GM23338 (cell line): Measurements from ENCODE around the gene GPR108. TPM values are rescaled to one million over a fixed set of nuclear protein-coding genes. Genes with fewer than 3 reads are reported as not detected.

Source experiments
- ATAC-seq: fragments of 200-7000 bp; cut with Tn5 transposase; 3 replicates; pipeline ENCODE4 v1.9.1; 2020
- DNase-seq: peaks from one replicate; pipeline ENCODE4 v3.0.0-alpha.2; 2015; ENCODE audit warnings: low spot score
- H2AFZ ChIP-seq: fragments of 200-600 bp; sonication (generic); 2 replicates; pipeline ENCODE4 v1.8.0; 2016; ENCODE audit warnings: antibody characterized with exemption, mild to moderate bottlenecking, moderate library complexity
- H3F3A ChIP-seq: fragments of 200-600 bp; sonication (generic); replicated peaks from 2 replicates; pipeline ENCODE4 v1.8.0; 2017; ENCODE audit warnings: antibody characterized with exemption, mixed run types, low read depth
- H3K27ac ChIP-seq: fragments of 200-600 bp; sonication (generic); 2 replicates; pipeline ENCODE4 v1.6.1; 2016; ENCODE audit warnings: low read depth
- H3K27me3 ChIP-seq: fragments of 200-600 bp; sonication (generic); 2 replicates; pipeline ENCODE4 v1.8.0; 2016; ENCODE audit warnings: mild to moderate bottlenecking, mixed run types, moderate library complexity; ENCODE audit not compliant: insufficient read depth
- H3K36me3 ChIP-seq: fragments of 200-600 bp; sonication (generic); 2 replicates; pipeline ENCODE4 v1.8.0; 2016; ENCODE audit warnings: mild to moderate bottlenecking; ENCODE audit not compliant: insufficient read depth
- H3K4me1 ChIP-seq: fragments of 200-600 bp; sonication (generic); 2 replicates; pipeline ENCODE4 v1.8.0; 2016; ENCODE audit warnings: mild to moderate bottlenecking, moderate library complexity; ENCODE audit not compliant: insufficient read depth
- H3K4me2 ChIP-seq: fragments of 200-600 bp; sonication (generic); 2 replicates; pipeline ENCODE4 v1.7.1; 2017; ENCODE audit warnings: mixed run types
- H3K4me3 ChIP-seq: fragments of 200-600 bp; sonication (generic); 2 replicates; pipeline ENCODE4 v1.6.1; 2016; ENCODE audit warnings: mixed run types
- H3K79me2 ChIP-seq: fragments of 200-600 bp; sonication (generic); replicated peaks from 2 replicates; pipeline ENCODE4 v1.8.0; 2017; ENCODE audit warnings: mild to moderate bottlenecking; ENCODE audit not compliant: insufficient read depth
- H3K9me2 ChIP-seq: fragments of 200-600 bp; sonication (generic); 2 replicates; pipeline ENCODE4 v1.8.0; 2017; ENCODE audit not compliant: insufficient read depth
- H4K20me1 ChIP-seq: fragments of 200-600 bp; sonication (generic); replicated peaks from 2 replicates; pipeline ENCODE4 v1.8.0; 2017; ENCODE audit warnings: mild to moderate bottlenecking; ENCODE audit not compliant: insufficient read depth
- H3K27ac Mint-ChIP-seq: 2 replicates; pipeline ENCODE4 v1.8.0; 2020; ENCODE audit warnings: inconsistent platforms, mild to moderate bottlenecking, moderate library complexity, mixed read lengths
- H3K27me3 Mint-ChIP-seq: 3 replicates; pipeline ENCODE4 v1.8.0; 2022; ENCODE audit warnings: low read depth, mild to moderate bottlenecking, moderate library complexity, mixed read lengths, inconsistent platforms; ENCODE audit not compliant: insufficient read depth, poor library complexity
- H3K36me3 Mint-ChIP-seq: 3 replicates; pipeline ENCODE4 v1.8.0; 2021; ENCODE audit warnings: low read depth, mild to moderate bottlenecking, inconsistent platforms, moderate library complexity, mixed read lengths
- H3K4me1 Mint-ChIP-seq: 3 replicates; pipeline ENCODE4 v1.8.0; 2020; ENCODE audit warnings: mild to moderate bottlenecking, inconsistent platforms, mixed read lengths
- H3K4me3 Mint-ChIP-seq: 3 replicates; pipeline ENCODE4 v1.8.0; 2021; ENCODE audit warnings: moderate library complexity, mild to moderate bottlenecking, inconsistent platforms, mixed read lengths
- H3K9me3 Mint-ChIP-seq: 3 replicates; pipeline ENCODE4 v1.8.0; 2020; ENCODE audit warnings: moderate library complexity, mild to moderate bottlenecking, inconsistent platforms, mixed read lengths
- CREB1 ChIP-seq: fragments of 250-450 bp; sonication (Bioruptor Pico); IDR thresholded peaks from 2 replicates; pipeline ENCODE4 v1.5.0; 2020; ENCODE audit warnings: low read depth, mild to moderate bottlenecking, moderate library complexity
- CTCF ChIP-seq, 2 experiments: fragments of 200-600 bp in 1 of 2; sonication (generic) in 1 of 2; conservative IDR thresholded peaks; 2 replicates each; pipeline versions ENCODE4 v1.5.1 to v1.6.1; 2016 to 2017; ENCODE audit warnings: antibody characterized with exemption in 2 of 2, low read depth in 2 of 2, mild to moderate bottlenecking in 2 of 2, moderate library complexity in 1 of 2
- ETS1 ChIP-seq: IDR thresholded peaks from 2 replicates; pipeline ENCODE4 v1.6.1; 2016; ENCODE audit warnings: antibody characterized with exemption
- EZH2 ChIP-seq: fragments of 200-600 bp; sonication (generic); IDR thresholded peaks from one replicate; pipeline ENCODE4 v1.8.0; 2017; ENCODE audit warnings: antibody characterized with exemption, mild to moderate bottlenecking, low read depth; ENCODE audit not compliant: unreplicated experiment
- EZH2phosphoT487 ChIP-seq: fragments of 200-600 bp; sonication (generic); IDR thresholded peaks from one replicate; pipeline ENCODE4 v1.8.1; 2018; ENCODE audit warnings: antibody characterized with exemption; ENCODE audit not compliant: unreplicated experiment
- JUNB ChIP-seq: IDR thresholded peaks from one replicate; pipeline ENCODE4 v1.6.1; 2016; ENCODE audit warnings: antibody characterized with exemption; ENCODE audit not compliant: unreplicated experiment
- NANOG ChIP-seq: IDR thresholded peaks from 2 replicates; pipeline ENCODE4 v1.6.1; 2016; ENCODE audit warnings: antibody characterized with exemption, borderline replicate concordance
- POLR2AphosphoS5 ChIP-seq: IDR thresholded peaks from 2 replicates; pipeline ENCODE4 v1.6.1; 2016; ENCODE audit warnings: antibody characterized with exemption, low read depth
- REST ChIP-seq: IDR thresholded peaks from one replicate; pipeline ENCODE4 v1.6.1; 2018; ENCODE audit warnings: antibody characterized with exemption; ENCODE audit not compliant: unreplicated experiment
- STAT1 ChIP-seq: IDR thresholded peaks from one replicate; pipeline ENCODE4 v1.6.1; 2016; ENCODE audit warnings: antibody characterized with exemption; ENCODE audit not compliant: unreplicated experiment
- ZNF114 ChIP-seq: fragments of 250-450 bp; sonication (Bioruptor Pico); IDR thresholded peaks from 2 replicates; pipeline ENCODE4 v1.5.0; 2020; ENCODE audit warnings: mild to moderate bottlenecking, moderate library complexity
- ZNF331 ChIP-seq: fragments of 250-450 bp; sonication (Bioruptor Pico); IDR thresholded peaks from 2 replicates; pipeline ENCODE4 v1.5.0; 2020; ENCODE audit warnings: low read depth, mild to moderate bottlenecking, moderate library complexity
- ZNF462 ChIP-seq: fragments of 250-450 bp; sonication (Bioruptor Pico); IDR thresholded peaks from 2 replicates; pipeline ENCODE4 v1.5.0; 2020; ENCODE audit warnings: mild to moderate bottlenecking, moderate library complexity
- polyA plus RNA-seq: library from polyadenylated mRNA; unstranded; fragments of >200 nt; fragmentation: Nextera tagmentation; extraction: Ambion mirVana; gene quantifications from 2 replicates; pipeline ENCODE4 v1.2.1, GENCODE V29; 2016
- total RNA-seq: library from RNA; depleted of rRNA; stranded (reverse); fragments of >200 nt; shearing (Covaris generic); gene quantifications from 2 replicates; pipeline ENCODE4 v1.2.3, GENCODE V29; 2014

GPR108 gene
- total and polyA plus RNA-seq, 2 experiments from 2014 or later, result 44.8 to 57.9 TPM

GRCh38 chr19:6731822-6732221, 5.6 kb downstream of the GPR108 start:
- TF ChIP-seq ETS1 (no peak), POLR2AphosphoS5 (no peak), EZH2phosphoT487 (no peak), NANOG (no peak), JUNB (no peak), ZNF114 (CRISPR knock-in tag) (no peak), ZNF331 (CRISPR knock-in tag) (no peak), REST (no peak), CREB1 (CRISPR knock-in tag) (no peak), CTCF (conservative IDR thresholded peaks at IDR 0.05; ENCODE audit: low read depth in 2 of 2) (no peak), STAT1 (no peak), ZNF462 (CRISPR knock-in tag) (no peak), EZH2 (no peak)
- DNase-seq (no peak), ATAC-seq (no peak)
- peaks cover 13% of the 10 kb centered on the region for H3K27me3 Mint-ChIP-seq
- peaks cover 10% of the 10 kb centered on the region; the same call in 2 of the 3 replicates for H3K36me3 Mint-ChIP-seq
- H3K27me3 ChIP-seq, result no peaks in the 10 kb centered on the region
- H3K9me2 ChIP-seq, result no peaks in the 10 kb centered on the region
- H3K4me1 Mint-ChIP-seq, result peaks cover 19% of the 10 kb centered on the region
- 0 out of 2 replicates have a peak, but pooled peaks cover 7% of the 10 kb centered on the region for H3F3A ChIP-seq
- no peaks in the 10 kb centered on the region; the same call in 2 of the 3 replicates for H3K9me3 Mint-ChIP-seq
- H3K36me3 ChIP-seq, result no peaks in the 10 kb centered on the region
- H2AFZ ChIP-seq, result no peak overlapping the region
- H3K4me1 ChIP-seq, result peaks cover 21% of the 10 kb centered on the region
- H4K20me1 ChIP-seq, result 0 out of 2 replicates have a peak, but pooled peaks cover 2% of the 10 kb centered on the region
- H3K27ac ChIP-seq, result no peak overlapping the region
- no peak overlapping the region for H3K4me3 ChIP-seq
- H3K4me3 Mint-ChIP-seq, result no peak overlapping the region
- H3K79me2 ChIP-seq, result peaks cover 12% of the 10 kb centered on the region
- no peak overlapping the region for H3K27ac Mint-ChIP-seq
- no peak overlapping the region for H3K4me2 ChIP-seq
